Adrenal gland (tissue), 12 donors: ENCODE results near the gene ZBTB3. TPM values are rescaled to one million over a fixed set of nuclear protein-coding genes. Genes with fewer than 3 reads are reported as not detected.

Source experiments
- DNase-seq, 7 donors: peaks; one replicate each; pipeline ENCODE4 v3.0.0-alpha.2; 2019 to 2020
- H3K27ac ChIP-seq, 5 donors: fragments of 200-600 bp; sonication (generic) in 4 of 5; 1 replicate in 3 of 5; 2 replicates in 2 of 5; pipeline versions ENCODE4 v1.5.1 to v1.8.0; 2016 to 2020; ENCODE audit warnings: mild to moderate bottlenecking in 1 of 5
- H3K27me3 ChIP-seq: fragments of 200-600 bp; 2 replicates; pipeline ENCODE4 v1.8.0; 2021
- H3K36me3 ChIP-seq, 2 donors: fragments of 200-600 bp; replicated peaks in 1 of 2; 1 replicate in 1 of 2; 2 replicates in 1 of 2; pipeline versions ENCODE4 v1.5.1 to v1.8.0; 2018 to 2022
- H3K4me1 ChIP-seq, 2 donors: fragments of 200-600 bp; replicated peaks in 1 of 2; 1 replicate in 1 of 2; 2 replicates in 1 of 2; pipeline versions ENCODE4 v1.5.1 to v1.8.0; 2018 to 2021
- H3K4me3 ChIP-seq, 4 donors: fragments of 200-600 bp; sonication (generic) in 3 of 4; one replicate each; pipeline ENCODE4 v1.5.1; 2016 to 2018
- H3K9me3 ChIP-seq, 3 donors: fragments of 200-600 bp; sonication (generic) in 1 of 3; replicated peaks in 1 of 3; 1 replicate in 2 of 3; 2 replicates in 1 of 3; pipeline versions ENCODE4 v1.5.1 to v1.8.0; 2016 to 2021
- POLR2A ChIP-seq, 2 donors: fragments of 450-650 bp; IDR thresholded peaks; one replicate each; pipeline ENCODE4 v1.6.1; 2017; ENCODE audit warnings: antibody characterized with exemption in 2 of 2, mild to moderate bottlenecking in 2 of 2, moderate library complexity in 1 of 2
- WGBS, 4 donors: extraction: QIAGEN DNeasy Blood & Tissue Kit in 2 of 4; methylation state at CpG; one replicate each; pipeline versions ENCODE4 v1.1.5 to v1.1.7; 2013 to 2017; 5-methylcytosine and 5-hydroxymethylcytosine counted together
- intact Hi-C, 2 donors: fragments of 100-400 bp; cut with DNase I; formaldehyde crosslinking; loops; one replicate each; pipeline versions ENCODE4 v1.14.1 to v1.15.0; 2022 to 2023
- polyA plus RNA-seq, 3 donors: library from polyadenylated mRNA; stranded (reverse); fragments of 200-250 nt in 2 of 3; fragments of 350-450 nt in 1 of 3; fragmentation: Illumina TruSeq in 1 of 3; extraction: RNeasy Lipid Tissue Mini Kit (QIAGEN cat#74804) in 1 of 3; gene quantifications; one replicate each; pipeline ENCODE4 v1.2.3, GENCODE V29; 2013 to 2014
- total RNA-seq, 9 donors: library from RNA; depleted of rRNA in 4 of 9; stranded (reverse); fragments of >200 nt in 4 of 9; fragments of 120-200 nt in 1 of 9; fragmentation: NEBNext Ultra II Directional in 1 of 9; extraction: Animal tissue kit (Norgen Biotek cat#: 25700) in 1 of 9; gene quantifications; one replicate each; pipeline versions ENCODE4 v1.1.0 to v1.2.4, GENCODE V29; 2013 to 2023
- TF ChIP-seq, protein P1 (sequence below), 6 experiments: fragments of 450-650 bp in 4 of 6; fragments of 200-600 bp in 2 of 6; sonication (generic) in 1 of 6; IDR thresholded peaks; 1 replicate in 5 of 6; 2 replicates in 1 of 6; pipeline versions ENCODE4 v1.5.1 to v1.8.0; 2016 to 2021; ENCODE audit warnings: antibody characterized with exemption in 6 of 6, mild to moderate bottlenecking in 2 of 6, moderate library complexity in 1 of 6
- donor health status: healthy with polysubstance abuse.
- donor health status: Bipolar disorder and iron deficiency.
- donor health status: DM: yes; HTN: yes; CAD: no.
- donor health status: DM: no; HTN: no; CAD: no.
- donor health status: DM: no; HTN: no; CAD: no.
- donor health status: DM: yes; HTN: yes; CAD: no.

The ZBTB3 gene
- total and polyA plus RNA-seq, 12 donors, result 3.0 to 19.5 (median 10.3) TPM

- WGBS, 4 donors, result 93 to 97% (median 94%) methylated on average over 7 of the region's 7 CpGs
- no peak for DNase-seq
- Histone ChIP-seq H3K27me3 (no peaks in the 10 kb centered on the region), H3K27ac (no peak overlapping the region), H3K9me3 (no peaks in the 10 kb centered on the region), H3K4me1 (peaks cover 7 to 12% of the 10 kb centered on the region in 2 donors), H3K36me3 (peaks cover 0 to 29% of the 10 kb centered on the region in 2 donors), H3K4me3 (no peak overlapping the region)
- TF ChIP-seq POLR2A (IDR thresholded peaks at IDR 0.05), result no peak
- TF ChIP-seq, protein P1, sequence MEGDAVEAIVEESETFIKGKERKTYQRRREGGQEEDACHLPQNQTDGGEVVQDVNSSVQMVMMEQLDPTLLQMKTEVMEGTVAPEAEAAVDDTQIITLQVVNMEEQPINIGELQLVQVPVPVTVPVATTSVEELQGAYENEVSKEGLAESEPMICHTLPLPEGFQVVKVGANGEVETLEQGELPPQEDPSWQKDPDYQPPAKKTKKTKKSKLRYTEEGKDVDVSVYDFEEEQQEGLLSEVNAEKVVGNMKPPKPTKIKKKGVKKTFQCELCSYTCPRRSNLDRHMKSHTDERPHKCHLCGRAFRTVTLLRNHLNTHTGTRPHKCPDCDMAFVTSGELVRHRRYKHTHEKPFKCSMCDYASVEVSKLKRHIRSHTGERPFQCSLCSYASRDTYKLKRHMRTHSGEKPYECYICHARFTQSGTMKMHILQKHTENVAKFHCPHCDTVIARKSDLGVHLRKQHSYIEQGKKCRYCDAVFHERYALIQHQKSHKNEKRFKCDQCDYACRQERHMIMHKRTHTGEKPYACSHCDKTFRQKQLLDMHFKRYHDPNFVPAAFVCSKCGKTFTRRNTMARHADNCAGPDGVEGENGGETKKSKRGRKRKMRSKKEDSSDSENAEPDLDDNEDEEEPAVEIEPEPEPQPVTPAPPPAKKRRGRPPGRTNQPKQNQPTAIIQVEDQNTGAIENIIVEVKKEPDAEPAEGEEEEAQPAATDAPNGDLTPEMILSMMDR (IDR thresholded peaks at IDR 0.05), result no peak
- intact Hi-C loops, result no loop called here
These were observed 28.8 kb upstream of the ZBTB3 start for GRCh38 chr11:62782753-62783152.

DNA sequence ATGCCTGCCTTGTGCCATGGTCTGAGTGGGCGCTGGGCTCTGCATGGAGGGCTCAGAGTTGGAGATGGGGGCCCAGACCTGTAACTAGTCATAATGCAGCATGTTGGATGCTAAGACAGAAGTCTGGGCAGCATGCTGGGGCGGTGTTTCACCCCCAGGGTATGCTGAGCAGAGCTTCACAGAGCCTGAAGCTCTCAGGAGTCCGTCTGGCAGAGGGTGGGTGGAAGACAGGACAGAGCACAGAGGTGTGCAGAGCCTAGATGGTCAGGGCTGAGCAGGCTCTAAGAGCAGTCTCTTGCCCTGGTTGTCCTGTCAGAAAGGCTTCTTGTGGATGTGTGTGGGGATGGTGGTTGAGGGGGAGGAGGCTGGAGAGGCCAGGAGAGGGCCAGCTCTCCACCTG lies 24.5 kb upstream of the ZBTB3 start:
- WGBS, 4 donors, result 82 to 98% (median 90%) methylated on average over 3 of the region's 3 CpGs
- no peak overlapping the region for H3K27ac ChIP-seq
- intact Hi-C loops, result no loop called here
- no peaks in the 10 kb centered on the region for H3K9me3 ChIP-seq
- H3K4me1 ChIP-seq, result no peaks in the 10 kb centered on the region
- H3K27me3 ChIP-seq, result no peaks in the 10 kb centered on the region
- H3K36me3 ChIP-seq, result peaks cover 0 to 49% of the 10 kb centered on the region in 2 donors
- DNase-seq, result no peak
- TF ChIP-seq, protein P1 (IDR thresholded peaks at IDR 0.05), result no peak
- TF ChIP-seq POLR2A (IDR thresholded peaks at IDR 0.05), result no peak
- H3K4me3 ChIP-seq, result no peak overlapping the region

GRCh38 chr11:62777389-62777788 lies 23.4 kb upstream of the ZBTB3 start:
- no peak for DNase-seq
- Histone ChIP-seq H3K4me1 (peaks cover 0 to 1% of the 10 kb centered on the region in 2 donors), H3K4me3 (no peak overlapping the region), H3K36me3 (peaks cover 0 to 44% of the 10 kb centered on the region in 2 donors), H3K27ac (no peak overlapping the region), H3K27me3 (no peaks in the 10 kb centered on the region), H3K9me3 (no peaks in the 10 kb centered on the region)
- 71 to 93% (median 85%) methylated on average over 2 of the region's 2 CpGs for WGBS, 4 donors
- TF ChIP-seq, protein P1 (IDR thresholded peaks at IDR 0.05), result no peak
- no peak for TF ChIP-seq POLR2A (IDR thresholded peaks at IDR 0.05)
- intact Hi-C loops, result no loop called here

- peaks cover 0 to 40% of the 10 kb centered on the region in 2 donors for H3K36me3 ChIP-seq
- H3K27ac ChIP-seq, result no peak overlapping the region
- H3K4me3 ChIP-seq, result no peak overlapping the region
- TF ChIP-seq, protein P1 (IDR thresholded peaks at IDR 0.05), result no peak
- TF ChIP-seq POLR2A (IDR thresholded peaks at IDR 0.05), result no peak
- intact Hi-C loops, result no loop called here
- no peak for DNase-seq
- H3K9me3 ChIP-seq, result no peaks in the 10 kb centered on the region
- peaks cover 8 to 12% of the 10 kb centered on the region in 2 donors for H3K4me1 ChIP-seq
- 85 to 96% (median 94%) methylated on average over 17 of the region's 17 CpGs for WGBS, 4 donors
- H3K27me3 ChIP-seq, result no peaks in the 10 kb centered on the region
These were observed 21.7 kb upstream of the ZBTB3 start for GRCh38 chr11:62775646-62776045.
